Trophoblast cell (in vitro differentiated cells and primary cell): ENCODE results near the gene PARD3B.

Experiments
- DNase-seq, 2 donors: peaks; one replicate each; pipeline ENCODE4 v3.0.0-alpha.2; 2016
- H2AFZ ChIP-seq: 2 replicates; pipeline ENCODE4 v1.6.1; 2013; ENCODE audit warnings: low read length, moderate library complexity, mild to moderate bottlenecking; ENCODE audit not compliant: insufficient read depth, poor library complexity
- H2AK5ac ChIP-seq: 2 replicates; pipeline ENCODE4 v1.6.1; 2013; ENCODE audit warnings: mild to moderate bottlenecking, low read length
- H2BK120ac ChIP-seq: 2 replicates; pipeline ENCODE4 v1.6.1; 2013; ENCODE audit warnings: low read length, mild to moderate bottlenecking, moderate library complexity; ENCODE audit not compliant: insufficient read depth, poor library complexity
- H2BK12ac ChIP-seq: 2 replicates; pipeline ENCODE4 v1.6.1; 2013; ENCODE audit warnings: mild to moderate bottlenecking, low read length, moderate library complexity
- H2BK5ac ChIP-seq: 2 replicates; pipeline ENCODE4 v1.6.1; 2013; ENCODE audit warnings: low read length, low read depth, moderate library complexity, mild to moderate bottlenecking; ENCODE audit not compliant: poor library complexity
- H3K14ac ChIP-seq: 2 replicates; pipeline ENCODE4 v1.6.1; 2013; ENCODE audit warnings: mild to moderate bottlenecking, low read length
- H3K18ac ChIP-seq: 2 replicates; pipeline ENCODE4 v1.6.1; 2013; ENCODE audit warnings: mild to moderate bottlenecking, low read length
- H3K23ac ChIP-seq: 2 replicates; pipeline ENCODE4 v1.6.1; 2013; ENCODE audit warnings: low read length
- H3K27ac ChIP-seq: 2 replicates; pipeline ENCODE4 v1.5.1; 2013; ENCODE audit warnings: low read depth, mild to moderate bottlenecking, inconsistent platforms, low read length, moderate library complexity
- H3K27me3 ChIP-seq: 2 replicates; pipeline ENCODE4 v1.6.1; 2013; ENCODE audit warnings: inconsistent platforms, mild to moderate bottlenecking, low read length, moderate library complexity; ENCODE audit not compliant: insufficient read depth
- H3K36me3 ChIP-seq, 2 experiments: 1 replicate in 1 of 2; 2 replicates in 1 of 2; pipeline ENCODE4 v1.6.1; 2013; ENCODE audit warnings: low read length in 2 of 2, mild to moderate bottlenecking in 2 of 2, moderate library complexity in 1 of 2; ENCODE audit not compliant: insufficient read depth in 2 of 2, control insufficient read depth in 1 of 2
- H3K4ac ChIP-seq: 2 replicates; pipeline ENCODE4 v1.6.1; 2013; ENCODE audit warnings: low read depth, mild to moderate bottlenecking, low read length, moderate library complexity
- H3K4me1 ChIP-seq, 2 experiments: 1 replicate in 1 of 2; 2 replicates in 1 of 2; pipeline ENCODE4 v1.6.1; 2013; ENCODE audit warnings: low read length in 2 of 2, mild to moderate bottlenecking in 2 of 2, moderate library complexity in 1 of 2; ENCODE audit not compliant: insufficient read depth in 2 of 2, control insufficient read depth in 1 of 2
- H3K4me2 ChIP-seq: 2 replicates; pipeline ENCODE4 v1.6.1; 2013; ENCODE audit warnings: inconsistent platforms, mild to moderate bottlenecking, low read length, moderate library complexity
- H3K4me3 ChIP-seq: 2 replicates; pipeline ENCODE4 v1.5.1; 2013; ENCODE audit warnings: mild to moderate bottlenecking, low read depth, low read length, inconsistent platforms
- H3K79me1 ChIP-seq: one replicate; pipeline ENCODE4 v1.6.1; 2013; ENCODE audit warnings: low read length
- H3K79me2 ChIP-seq: 2 replicates; pipeline ENCODE4 v1.6.1; 2013; ENCODE audit warnings: low read length, mild to moderate bottlenecking; ENCODE audit not compliant: control insufficient read depth, insufficient read depth, poor library complexity
- H3K9ac ChIP-seq: 2 replicates; pipeline ENCODE4 v1.6.1; 2013; ENCODE audit warnings: mild to moderate bottlenecking, low read length
- H3K9me3 ChIP-seq: 2 replicates; pipeline ENCODE4 v1.6.1; 2013; ENCODE audit warnings: low read depth, mild to moderate bottlenecking, control low read depth, inconsistent platforms, low read length; ENCODE audit not compliant: insufficient read depth
- H4K12ac ChIP-seq: 2 replicates; pipeline ENCODE4 v1.6.1; 2013; ENCODE audit warnings: low read depth, mild to moderate bottlenecking, low read length, moderate library complexity
- H4K8ac ChIP-seq: 2 replicates; pipeline ENCODE4 v1.6.1; 2013; ENCODE audit warnings: low read depth, mild to moderate bottlenecking, low read length, moderate library complexity
- H4K91ac ChIP-seq: one replicate; pipeline ENCODE4 v1.6.1; 2013; ENCODE audit warnings: low read depth, mild to moderate bottlenecking, low read length, moderate library complexity
- WGBS: extraction: QIAGEN DNeasy Blood & Tissue Kit; methylation state at CpG from one replicate; pipeline ENCODE4 v1.1.7; 2013; ENCODE audit warnings: missing lambda C conversion rate; ENCODE audit not compliant: insufficient read length, insufficient coverage; ENCODE audit errors: extremely low coverage; 5-methylcytosine and 5-hydroxymethylcytosine counted together

PARD3B gene

DNA sequence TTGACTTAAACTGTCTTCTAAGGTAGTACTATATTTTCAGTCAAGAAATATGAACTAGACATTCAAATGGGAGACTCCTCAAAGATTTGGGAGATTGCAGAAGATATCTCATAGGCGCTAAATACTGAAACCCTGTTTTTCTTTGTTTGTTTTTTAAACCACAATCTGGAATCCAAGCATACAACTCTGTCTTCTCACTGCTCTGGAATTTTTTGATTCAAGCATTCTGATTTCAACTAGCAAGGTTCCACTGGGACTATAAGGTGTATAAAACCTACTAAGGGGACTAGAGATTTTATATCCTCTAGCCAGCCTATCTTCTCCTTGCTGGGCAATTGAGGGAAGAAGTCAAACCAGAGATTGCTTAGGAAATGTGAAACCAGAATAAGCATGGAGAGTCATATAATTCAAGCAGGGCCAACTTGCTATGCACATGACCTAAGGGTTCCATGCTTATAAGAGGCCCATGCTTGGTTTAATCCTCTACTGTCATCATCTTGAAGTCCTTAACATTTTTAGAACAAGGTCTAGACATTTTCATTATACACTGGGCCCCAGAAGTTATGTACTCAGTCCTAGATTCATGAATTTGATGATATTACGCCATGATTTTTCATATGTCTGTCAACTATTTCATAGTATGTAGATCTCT is 405.5 kb downstream of the PARD3B start:
- no peaks in the 10 kb centered on the region for H3K9me3 ChIP-seq
- H3K4me2 ChIP-seq: no peak overlapping the region
- H4K91ac ChIP-seq: no peak overlapping the region
- no peaks in the 10 kb centered on the region for H3K79me1 ChIP-seq
- no peak overlapping the region for H3K4me3 ChIP-seq
- no peak overlapping the region for H3K4ac ChIP-seq
- no peak overlapping the region for H2BK12ac ChIP-seq
- H3K9ac ChIP-seq: no peak overlapping the region
- H3K27me3 ChIP-seq: no peaks in the 10 kb centered on the region
- H2BK120ac ChIP-seq: no peak overlapping the region
- no peak overlapping the region for H3K14ac ChIP-seq
- no CpG with 5 or more reads among the region's 2 CpGs for WGBS
- no peak overlapping the region for H4K8ac ChIP-seq
- no peak overlapping the region for H3K23ac ChIP-seq
- no peak overlapping the region for H2BK5ac ChIP-seq
- H2AK5ac ChIP-seq: no peak overlapping the region
- no peak overlapping the region for H2AFZ ChIP-seq
- no peak for DNase-seq
- no peaks in the 10 kb centered on the region for H3K4me1 ChIP-seq
- no peak overlapping the region for H4K12ac ChIP-seq
- no peak overlapping the region for H3K27ac ChIP-seq
- H3K79me2 ChIP-seq: no peaks in the 10 kb centered on the region
- H3K18ac ChIP-seq: no peak overlapping the region
- no peaks in the 10 kb centered on the region for H3K36me3 ChIP-seq

DNA sequence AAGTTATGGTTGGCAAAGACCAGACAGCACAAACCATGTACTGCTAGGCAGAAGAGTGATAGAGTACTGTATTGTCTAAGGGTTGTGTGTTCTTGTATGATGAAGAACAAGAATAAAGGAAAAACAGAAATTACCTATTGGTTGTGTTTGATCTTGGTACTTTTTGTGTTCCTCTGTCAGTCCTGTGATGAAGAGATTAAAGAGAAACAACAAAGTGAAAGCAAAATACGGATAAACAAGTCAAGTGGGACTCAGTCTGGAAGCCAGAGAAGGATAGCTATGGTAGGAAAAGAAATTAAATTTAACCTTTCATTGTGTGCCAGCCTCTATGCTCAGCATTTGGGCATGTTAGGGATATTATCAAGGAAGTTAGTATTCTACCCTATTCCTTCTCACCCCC is 413.1 kb downstream of the PARD3B start:
- WGBS: no CpG with 5 or more reads among the region's 1 CpG
- Histone ChIP-seq H3K27me3 (no peaks in the 10 kb centered on the region), H3K4ac (no peak overlapping the region), H2BK5ac (no peak overlapping the region), H2BK12ac (no peak overlapping the region), H3K79me1 (no peaks in the 10 kb centered on the region), H3K27ac (no peak overlapping the region), H4K8ac (no peak overlapping the region), H3K4me3 (no peak overlapping the region), H3K79me2 (no peaks in the 10 kb centered on the region), H3K9me3 (no peaks in the 10 kb centered on the region), H3K14ac (no peak overlapping the region), H4K91ac (no peak overlapping the region), H4K12ac (no peak overlapping the region), H3K4me1 (no peaks in the 10 kb centered on the region), H3K4me2 (no peak overlapping the region), H3K36me3 (no peaks in the 10 kb centered on the region), H2BK120ac (no peak overlapping the region), H2AFZ (no peak overlapping the region), H2AK5ac (no peak overlapping the region), H3K23ac (no peak overlapping the region), H3K18ac (no peak overlapping the region), H3K9ac (no peak overlapping the region)
- DNase-seq: no peak

DNA sequence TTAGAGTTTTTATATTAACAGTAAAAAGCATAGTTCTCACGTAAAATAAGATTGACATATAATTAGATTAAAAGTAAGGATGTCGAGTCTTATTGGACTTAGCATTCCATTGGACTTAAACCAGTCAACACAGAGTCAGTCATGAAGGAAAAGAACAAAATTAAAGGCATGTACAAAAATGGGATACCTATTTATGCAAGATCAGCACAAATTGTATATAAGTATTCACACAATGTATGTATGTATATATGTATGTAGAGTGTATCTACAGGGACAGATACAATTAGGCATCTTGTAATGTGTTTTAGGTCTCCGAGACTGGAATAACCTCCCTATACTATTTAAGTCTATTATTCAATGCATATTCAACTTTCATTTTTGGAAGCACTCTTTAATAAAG is 419.1 kb downstream of the PARD3B start:
- no peaks in the 10 kb centered on the region for H3K36me3 ChIP-seq
- no peaks in the 10 kb centered on the region for H3K79me2 ChIP-seq
- H2BK12ac ChIP-seq: no peak overlapping the region
- no CpG with 5 or more reads among the region's 3 CpGs for WGBS
- no peak overlapping the region for H4K8ac ChIP-seq
- H3K27me3 ChIP-seq: no peaks in the 10 kb centered on the region
- no peaks in the 10 kb centered on the region for H3K9me3 ChIP-seq
- H2BK5ac ChIP-seq: no peak overlapping the region
- no peaks in the 10 kb centered on the region for H3K4me1 ChIP-seq
- no peak overlapping the region for H2AK5ac ChIP-seq
- no peak overlapping the region for H2AFZ ChIP-seq
- DNase-seq: no peak
- no peak overlapping the region for H2BK120ac ChIP-seq
- no peak overlapping the region for H3K4ac ChIP-seq
- no peak overlapping the region for H3K4me3 ChIP-seq
- H3K79me1 ChIP-seq: no peaks in the 10 kb centered on the region
- no peak overlapping the region for H4K12ac ChIP-seq
- no peak overlapping the region for H3K27ac ChIP-seq
- no peak overlapping the region for H4K91ac ChIP-seq
- no peak overlapping the region for H3K14ac ChIP-seq
- no peak overlapping the region for H3K4me2 ChIP-seq
- H3K18ac ChIP-seq: no peak overlapping the region
- no peak overlapping the region for H3K9ac ChIP-seq
- H3K23ac ChIP-seq: no peak overlapping the region

DNA sequence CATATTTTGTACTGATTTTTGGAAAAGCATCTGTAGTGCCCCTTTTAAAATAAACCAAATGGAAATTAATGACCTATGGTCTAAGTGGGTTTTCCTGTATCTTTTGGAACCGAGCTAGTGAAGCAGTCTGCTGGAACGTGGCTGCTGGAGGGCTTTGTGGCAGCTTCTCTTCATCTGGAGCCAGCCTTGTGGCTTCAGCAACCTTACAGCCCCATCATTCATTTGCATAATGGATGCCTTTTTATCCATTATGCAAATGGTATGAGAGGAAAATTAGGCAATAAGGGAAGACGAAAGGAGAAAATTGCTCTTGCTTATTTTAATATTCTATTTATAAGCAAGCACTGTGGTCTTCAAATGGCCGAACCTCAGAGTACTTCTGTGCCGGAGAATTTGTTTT is 421.0 kb downstream of the PARD3B start:
- Histone ChIP-seq H3K23ac (no peak overlapping the region), H3K9ac (no peak overlapping the region), H2AFZ (no peak overlapping the region), H4K8ac (no peak overlapping the region), H3K4ac (no peak overlapping the region), H2AK5ac (no peak overlapping the region), H2BK12ac (no peak overlapping the region), H3K79me1 (no peaks in the 10 kb centered on the region), H3K36me3 (no peaks in the 10 kb centered on the region), H3K79me2 (no peaks in the 10 kb centered on the region), H4K12ac (no peak overlapping the region), H3K4me3 (no peak overlapping the region), H2BK120ac (no peak overlapping the region), H3K18ac (no peak overlapping the region), H2BK5ac (no peak overlapping the region), H3K4me1 (no peaks in the 10 kb centered on the region), H3K9me3 (no peaks in the 10 kb centered on the region), H3K27me3 (no peaks in the 10 kb centered on the region), H3K4me2 (no peak overlapping the region), H3K27ac (no peak overlapping the region), H4K91ac (no peak overlapping the region), H3K14ac (no peak overlapping the region)
- no peak for DNase-seq
- no CpG with 5 or more reads among the region's 5 CpGs for WGBS
